ENCODE results near the gene GPR37L1.
A peak's percentile ranks its signal among the peaks of the same experiment; 100 is the strongest.
"Not testable (repeated sequence)": the region's sequence is repeated elsewhere in the genome, so short reads cannot be mapped to it uniquely, and the experiment has no call there.

Gene GPR37L1

DNA sequence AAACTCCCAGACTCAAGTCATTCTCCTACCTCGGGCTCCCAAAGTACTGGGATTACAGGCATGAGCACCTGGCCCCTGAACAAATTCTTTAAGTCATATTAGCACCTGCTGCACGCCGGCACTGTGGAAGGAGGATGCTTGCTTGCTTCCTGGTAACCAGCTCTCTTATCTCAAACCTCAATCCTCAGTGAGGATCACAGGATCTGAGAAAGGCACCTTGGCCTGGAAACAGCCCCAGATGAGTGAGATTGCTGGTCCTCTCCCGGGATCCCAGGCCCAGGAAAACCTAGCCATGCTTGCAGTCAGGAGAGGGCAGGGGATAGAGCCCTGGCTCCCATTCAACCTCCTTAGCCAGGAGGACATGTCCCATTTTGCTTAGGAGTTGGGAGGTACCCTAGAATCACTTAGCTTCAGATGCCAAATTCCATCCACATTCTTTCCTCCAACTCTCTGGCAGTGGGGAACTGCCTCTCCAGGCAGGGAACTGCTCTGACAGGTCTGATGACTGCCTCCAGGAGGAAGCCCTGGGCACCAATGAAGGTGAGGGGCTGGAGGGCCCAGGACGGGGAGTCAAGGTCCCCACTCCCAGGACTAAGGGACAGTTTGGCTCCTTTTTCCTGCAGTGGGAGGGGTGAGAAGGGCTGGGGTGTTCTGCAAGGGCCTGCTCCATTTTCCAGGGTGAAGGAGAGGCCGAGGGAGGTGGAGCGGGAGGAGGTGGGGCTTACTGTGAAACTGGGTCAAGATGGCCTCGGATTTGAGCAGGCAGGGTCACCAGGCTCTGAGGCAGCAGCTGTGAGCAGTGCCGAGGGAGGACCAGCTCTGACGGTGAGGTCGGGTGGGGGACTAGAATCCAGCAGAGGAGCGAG lies 9.5 kb downstream of the GPR37L1 start:
- DNase-seq (ENCODE audit: insufficient read length, low spot score) = no peak
- FAIRE-seq = no peak

DNA sequence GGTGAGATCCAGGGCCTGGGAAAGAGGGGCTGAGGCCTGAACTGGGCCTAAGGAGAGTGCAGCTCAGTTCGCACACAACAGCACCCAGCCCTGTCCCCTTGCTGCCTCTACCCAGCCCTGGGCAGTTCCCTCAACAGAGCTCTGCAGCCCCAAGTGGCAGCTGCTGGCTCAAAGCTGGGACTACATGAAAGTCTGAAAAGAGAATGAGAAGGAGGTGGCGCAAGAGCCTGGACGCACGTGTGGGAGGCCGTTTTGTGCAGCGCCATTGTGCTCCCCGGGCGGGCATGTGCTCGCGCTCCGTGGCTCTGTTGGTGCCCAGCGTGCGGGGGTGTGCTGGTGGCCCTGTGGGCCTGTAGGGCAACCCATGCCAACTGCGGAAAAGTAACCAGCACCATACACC lies 10.3 kb downstream of the GPR37L1 start:
- no peak for DNase-seq (ENCODE audit: insufficient read length, low spot score)
- FAIRE-seq = no peak

DNA sequence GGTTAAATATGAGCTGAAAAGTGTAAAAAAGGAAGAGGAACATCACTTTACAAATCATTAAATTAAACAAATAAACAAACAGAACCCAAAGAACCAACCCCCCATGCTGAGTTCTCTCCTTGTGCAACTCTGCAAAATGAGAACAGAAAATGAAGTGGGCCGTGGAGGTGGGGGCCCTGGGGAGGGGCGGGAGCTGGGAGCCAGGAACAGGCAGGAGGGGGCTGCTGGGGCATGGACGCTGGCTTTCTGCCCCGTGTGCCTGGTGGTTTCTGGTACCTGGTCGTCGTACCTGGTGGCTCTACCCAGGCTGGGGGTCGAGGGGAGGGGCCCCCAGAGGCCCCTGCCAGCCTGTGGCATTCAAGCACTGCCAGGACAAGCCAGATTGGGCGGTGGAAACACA lies 10.8 kb downstream of the GPR37L1 start:
- DNase-seq (ENCODE audit: insufficient read length, low spot score) (no peak), FAIRE-seq (no peak)

DNA sequence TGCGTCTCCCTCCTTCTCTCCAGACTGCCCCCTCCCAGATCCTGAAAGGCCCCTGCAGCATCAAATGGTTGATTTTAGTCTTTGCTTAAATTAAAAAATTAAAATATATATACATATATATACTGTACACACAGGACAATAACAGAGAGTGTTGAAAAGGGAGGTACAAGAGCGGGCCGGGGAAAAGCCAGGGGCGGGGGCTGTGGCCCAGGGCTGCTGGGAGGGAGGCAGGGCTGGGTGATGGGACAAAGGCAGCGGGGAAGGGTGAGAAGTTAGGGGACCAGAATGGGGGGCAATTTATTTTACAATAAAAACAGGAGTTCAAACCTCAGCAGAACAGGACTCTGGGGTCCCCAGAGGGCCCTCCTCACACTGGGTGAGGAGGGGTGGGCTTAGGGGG lies 11.3 kb downstream of the GPR37L1 start:
- FAIRE-seq = no peak
- DNase-seq (ENCODE audit: insufficient read length, low spot score) = no peak

DNA sequence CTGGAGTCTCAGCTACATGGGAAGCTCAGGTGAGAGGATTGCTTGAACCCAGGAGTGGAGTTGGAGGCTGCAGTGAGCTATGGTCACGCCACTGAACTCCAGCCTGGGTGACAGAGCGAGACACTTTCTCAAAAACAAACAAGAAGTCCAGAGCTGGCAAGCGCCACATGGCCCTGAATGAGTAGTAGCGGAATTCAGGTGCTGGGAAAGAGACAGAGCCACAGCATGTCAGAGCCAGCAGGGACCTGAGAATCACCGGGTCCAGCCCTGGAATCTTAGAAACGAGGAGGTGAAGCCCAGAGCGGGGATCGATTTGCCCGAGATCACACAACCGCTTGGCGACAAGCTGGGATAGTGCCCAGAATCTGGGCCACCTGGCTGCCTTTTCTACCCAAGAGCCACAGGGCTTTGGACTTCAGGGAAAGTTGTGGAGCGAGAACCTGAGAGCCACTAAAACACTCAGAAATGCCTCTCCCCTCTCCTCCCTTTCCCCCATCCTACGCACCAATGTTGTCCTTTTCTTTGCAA lies 12.0 kb downstream of the GPR37L1 start:
- FAIRE-seq = no peak
- DNase-seq (ENCODE audit: insufficient read length, low spot score) = no peak

DNA sequence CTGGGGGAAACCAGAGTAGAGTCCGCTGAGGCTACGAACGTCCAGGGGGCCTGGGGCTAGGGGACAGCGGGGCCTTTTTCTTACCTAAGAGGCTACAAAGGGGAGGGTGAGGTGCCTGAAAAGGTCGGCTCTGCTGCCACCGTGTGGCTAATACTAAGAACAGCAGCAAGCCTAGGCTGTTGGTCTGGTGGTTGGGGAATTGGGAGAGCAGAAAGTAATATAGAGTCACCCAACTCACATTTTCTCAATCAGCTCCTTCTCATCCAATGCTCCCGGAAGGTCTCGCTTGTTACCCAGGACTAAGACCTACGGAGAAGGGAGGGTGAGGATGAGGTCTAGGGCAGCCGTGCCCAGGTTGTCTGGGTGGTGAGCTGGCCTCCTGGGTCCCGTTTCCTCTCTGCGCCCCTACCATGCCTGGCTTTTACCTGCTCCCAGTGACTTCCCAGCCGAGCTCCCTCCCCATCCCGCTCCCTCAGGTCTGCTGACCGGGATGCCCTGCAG lies 12.6 kb downstream of the GPR37L1 start:
- FAIRE-seq = peak; percentile 90
- DNase-seq (ENCODE audit: insufficient read length, low spot score) = peak; percentile 91

DNA sequence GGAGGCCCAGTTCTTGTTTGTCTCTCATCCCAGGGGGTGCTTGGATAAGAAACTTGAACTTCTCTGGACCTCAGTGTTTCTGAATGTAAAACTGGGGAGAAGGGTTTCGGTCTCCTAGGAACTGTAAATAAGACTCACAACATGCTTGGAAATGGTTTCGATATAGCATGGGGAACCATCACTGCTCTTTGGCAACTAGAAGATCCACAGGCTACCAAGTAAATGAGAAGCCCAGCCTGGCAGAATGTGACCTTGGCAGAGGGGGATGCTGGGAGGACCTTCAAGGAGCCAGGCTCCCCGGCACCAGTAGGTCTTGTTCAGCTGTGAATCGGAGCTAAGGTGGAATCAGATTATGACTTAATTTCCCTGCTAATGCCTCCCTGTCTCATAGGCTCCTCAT lies 18.1 kb downstream of the GPR37L1 start:
- no peak for DNase-seq (ENCODE audit: insufficient read length, low spot score)
- FAIRE-seq = no peak

DNA sequence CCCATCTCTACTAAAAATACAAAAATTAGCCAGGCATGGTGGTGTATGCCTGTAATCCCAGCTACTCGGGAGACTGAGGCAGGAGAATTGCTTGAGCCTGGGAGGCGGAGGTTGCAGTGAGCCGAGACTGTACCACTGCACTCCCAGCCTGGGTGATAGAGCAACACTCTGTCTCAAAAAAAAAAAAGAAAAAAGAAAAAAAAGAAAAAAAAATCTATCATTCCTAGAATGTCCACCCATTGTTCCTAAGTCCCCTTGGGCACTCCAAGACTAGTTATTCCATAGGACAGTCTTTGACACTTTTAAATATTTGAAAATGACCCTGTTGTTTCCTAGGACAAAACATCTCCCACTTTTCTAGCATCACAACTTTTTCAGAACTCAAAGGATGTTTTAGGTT lies 18.8 kb downstream of the GPR37L1 start:
- not testable (repeated sequence) for FAIRE-seq

DNA sequence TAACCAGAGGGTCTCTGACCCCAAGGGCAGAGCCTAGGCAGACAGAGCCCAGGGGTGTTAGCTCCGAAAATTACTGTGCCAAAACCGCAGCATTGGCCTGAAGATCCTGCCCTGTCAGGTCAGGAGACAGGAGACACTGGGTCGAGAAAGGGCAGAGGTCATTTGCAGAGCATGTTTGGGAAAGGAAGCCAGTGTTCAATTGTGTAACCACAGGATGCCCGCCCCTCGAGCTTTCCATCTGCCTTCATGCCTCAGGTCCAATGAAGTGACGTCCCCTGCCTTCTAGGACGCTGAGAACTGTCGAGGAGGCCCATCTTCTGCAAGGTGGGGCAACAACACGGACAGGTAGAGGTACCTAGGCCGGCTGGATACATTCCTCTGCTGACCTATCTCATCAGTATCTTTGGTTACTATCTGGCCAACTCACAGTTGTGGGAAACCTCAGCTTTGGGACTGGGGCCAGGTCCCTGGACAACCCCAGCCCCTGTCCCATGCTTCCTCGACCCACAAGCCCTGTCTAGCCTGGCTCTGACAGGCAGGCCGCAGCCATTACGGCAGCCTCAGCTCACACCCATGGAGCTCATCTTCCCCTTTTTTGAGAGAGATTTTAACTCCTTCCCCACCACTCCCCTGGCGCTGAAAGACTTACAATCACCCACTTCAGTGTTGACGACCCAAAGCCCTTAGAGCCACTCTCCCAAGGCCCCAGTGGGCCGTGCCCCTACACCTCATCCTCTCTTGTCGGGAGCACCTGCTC lies 20.5 kb downstream of the GPR37L1 start:
- DNase-seq (ENCODE audit: insufficient read length, low spot score) (peak; percentile 56), FAIRE-seq (no peak)

More for the DNA sequence above, 18.8 kb downstream of the GPR37L1 start:
- DNase-seq (ENCODE audit: insufficient read length, low spot score) = not testable (repeated sequence)

DNA sequence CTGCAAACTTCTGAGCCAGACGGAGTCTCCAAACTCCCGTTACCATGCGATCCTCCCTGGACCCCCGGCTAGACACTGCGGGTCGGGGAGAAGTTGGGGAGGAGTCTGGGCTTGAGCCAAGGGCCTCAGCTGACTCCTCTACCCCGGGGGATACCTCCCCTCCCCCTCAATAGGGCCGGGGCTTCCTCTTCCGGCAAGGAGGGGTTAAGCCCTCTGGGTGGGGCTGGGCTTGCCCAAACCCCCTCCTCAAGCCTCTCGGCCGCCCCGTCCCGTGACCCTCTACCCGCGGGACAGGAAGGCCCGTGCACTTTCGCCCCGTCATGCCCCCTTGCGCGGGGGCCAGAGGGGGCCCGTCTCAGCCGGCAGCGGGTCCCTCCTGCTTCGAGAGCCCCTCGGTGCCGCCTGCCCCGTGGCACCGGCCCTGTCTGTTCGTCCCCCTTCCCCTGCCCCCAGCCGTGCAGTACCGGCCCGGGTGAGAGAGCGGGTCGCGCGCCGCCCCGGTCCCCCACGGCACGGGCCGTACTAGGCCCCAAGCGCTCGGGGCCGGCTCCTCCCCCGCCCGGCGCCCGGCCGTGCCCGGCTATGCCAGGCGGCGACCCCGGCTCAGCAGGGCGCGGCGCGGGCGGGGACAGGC lies 21.2 kb downstream of the GPR37L1 start:
- DNase-seq (ENCODE audit: insufficient read length, low spot score) (peak; percentile 63), FAIRE-seq (no peak)

DNA sequence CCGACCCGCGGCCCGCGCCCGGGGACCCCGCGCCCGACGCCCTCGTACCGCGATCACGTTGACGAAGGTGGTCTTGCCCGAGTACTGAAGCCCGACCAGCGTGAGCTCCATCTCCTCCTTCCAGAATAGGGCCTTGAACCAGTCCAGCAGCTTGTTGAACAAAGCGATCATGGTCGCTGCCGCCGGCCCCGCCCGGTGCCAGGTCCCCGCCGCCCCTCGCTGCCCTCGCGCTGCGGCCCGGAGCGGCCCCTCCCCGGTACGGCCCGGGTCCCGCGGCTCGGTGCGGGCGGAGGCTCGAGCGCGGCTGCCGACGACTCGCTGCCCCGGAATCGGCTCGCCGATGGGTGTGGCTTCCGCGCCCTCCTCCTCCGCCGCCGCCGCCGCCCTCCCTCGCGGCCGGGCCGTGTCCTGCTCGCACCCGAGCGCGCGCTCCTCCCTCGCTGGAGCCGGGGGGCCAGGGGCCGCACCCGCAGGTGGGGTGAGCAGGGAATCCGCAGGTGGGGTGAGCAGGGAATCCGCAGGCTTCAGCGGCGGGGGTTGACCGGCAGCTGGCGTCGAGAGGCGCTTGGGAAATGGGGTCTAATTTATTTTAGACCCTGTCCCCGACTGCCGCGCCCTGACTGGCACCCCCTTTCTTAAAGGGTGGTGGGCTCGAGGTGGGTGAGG lies 21.8 kb downstream of the GPR37L1 start, which contains the start of gene ARL8A:
TSS of gene ARL8A (minus strand) at position 336 of the 666 bp plus-strand sequence. CDS start at position 171, 165 bp downstream.
- no peak for FAIRE-seq
- peak; percentile 84 for DNase-seq (ENCODE audit: insufficient read length, low spot score)

DNA sequence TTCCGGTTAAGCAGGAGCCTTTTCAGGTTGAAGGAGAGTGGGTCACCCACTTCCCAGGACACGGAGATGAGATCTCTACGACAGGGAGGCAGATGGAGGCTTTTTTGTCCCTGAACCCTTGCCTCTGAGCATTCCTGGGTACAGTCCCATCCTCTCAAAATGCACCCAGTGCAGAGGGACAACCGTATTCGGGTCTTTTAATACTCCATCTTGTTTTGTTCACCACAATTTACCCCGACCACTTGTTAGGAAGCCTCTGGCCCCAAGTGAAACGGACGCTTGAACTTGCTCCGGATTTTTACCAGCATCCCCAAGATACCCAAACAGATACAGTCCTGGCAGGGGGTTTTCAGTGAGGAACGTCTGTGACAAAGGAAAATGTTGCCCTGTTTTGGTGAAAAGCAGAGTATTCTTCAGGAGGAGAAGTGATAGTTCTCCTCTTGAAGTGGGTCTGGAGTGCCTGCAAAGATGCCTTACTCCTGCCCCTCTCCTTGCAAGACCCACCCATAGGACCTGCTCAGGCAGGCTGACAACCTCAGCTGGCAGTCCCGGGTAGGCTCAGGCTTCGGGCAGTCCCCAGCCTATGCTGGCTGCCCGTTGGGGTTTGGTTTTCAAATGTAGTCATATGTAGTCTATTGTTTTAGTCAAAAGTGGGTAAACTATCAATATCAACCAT lies 22.5 kb downstream of the GPR37L1 start:
- FAIRE-seq (no peak), DNase-seq (ENCODE audit: insufficient read length, low spot score) (peak; percentile 43)

DNA sequence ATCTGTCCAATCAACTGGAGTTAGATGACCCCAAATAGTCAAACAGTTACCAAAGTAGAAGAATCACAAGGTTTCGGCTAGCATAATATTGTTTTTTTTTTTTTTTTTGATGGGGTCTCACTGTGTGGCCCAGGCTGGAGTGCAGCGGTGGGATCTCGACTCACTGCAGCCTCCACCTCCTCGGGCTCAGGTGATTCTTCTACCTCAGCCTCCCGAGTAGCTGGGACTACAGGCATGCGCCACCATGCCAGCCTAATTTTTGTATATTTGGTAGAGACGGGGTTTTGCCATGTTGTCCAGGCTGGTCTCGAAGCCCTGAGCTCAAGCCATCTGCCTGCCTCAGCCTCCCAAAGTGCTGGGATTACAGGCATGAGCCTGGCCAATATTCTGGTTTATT lies 23.0 kb downstream of the GPR37L1 start:
- DNase-seq (ENCODE audit: insufficient read length, low spot score) = not testable (repeated sequence)

DNA sequence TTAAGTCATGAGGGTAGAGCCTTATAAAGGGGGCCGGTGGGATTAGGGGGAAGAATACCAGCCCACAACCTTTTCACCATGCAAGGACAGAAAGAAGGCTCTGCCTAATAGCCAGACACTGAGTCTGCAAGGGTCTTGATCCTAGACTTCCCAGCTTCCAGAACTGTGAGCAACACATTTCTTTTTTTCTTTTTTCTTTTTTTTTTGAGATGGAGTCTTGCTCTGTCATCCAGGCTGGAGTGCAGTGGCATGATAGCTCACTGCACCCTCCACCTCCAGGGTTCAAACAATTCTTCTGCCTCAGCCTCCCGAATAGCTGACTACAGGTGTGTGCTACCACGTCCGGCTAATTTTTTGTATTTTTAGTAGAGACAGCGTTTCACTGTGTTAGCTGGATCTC lies 23.6 kb downstream of the GPR37L1 start:
- no peak for DNase-seq (ENCODE audit: insufficient read length, low spot score)
- no peak for FAIRE-seq

More for the DNA sequence above, 23.0 kb downstream of the GPR37L1 start:
- FAIRE-seq = not testable (repeated sequence)

DNA sequence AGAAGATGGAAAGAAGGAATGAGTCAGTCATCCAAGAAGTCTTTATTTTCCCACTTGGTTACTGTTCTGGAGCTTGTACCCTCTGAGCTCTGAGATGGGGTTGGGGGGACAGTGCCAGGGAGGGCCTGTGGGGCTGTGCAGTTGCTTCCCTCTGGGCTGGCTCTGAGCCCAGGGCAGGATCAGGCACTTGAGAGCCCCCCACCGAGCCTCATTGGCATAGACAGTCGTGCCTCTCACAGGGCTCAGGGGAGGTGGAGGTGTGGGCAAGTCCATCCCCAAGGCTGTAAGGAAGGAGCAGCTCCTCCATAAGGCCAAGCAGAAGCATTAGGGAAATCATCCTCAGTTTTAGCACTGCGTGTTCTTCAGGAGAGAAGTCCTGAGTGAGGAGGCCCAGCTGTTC lies 24.3 kb downstream of the GPR37L1 start:
- no peak for FAIRE-seq
- DNase-seq (ENCODE audit: insufficient read length, low spot score) = no peak

DNA sequence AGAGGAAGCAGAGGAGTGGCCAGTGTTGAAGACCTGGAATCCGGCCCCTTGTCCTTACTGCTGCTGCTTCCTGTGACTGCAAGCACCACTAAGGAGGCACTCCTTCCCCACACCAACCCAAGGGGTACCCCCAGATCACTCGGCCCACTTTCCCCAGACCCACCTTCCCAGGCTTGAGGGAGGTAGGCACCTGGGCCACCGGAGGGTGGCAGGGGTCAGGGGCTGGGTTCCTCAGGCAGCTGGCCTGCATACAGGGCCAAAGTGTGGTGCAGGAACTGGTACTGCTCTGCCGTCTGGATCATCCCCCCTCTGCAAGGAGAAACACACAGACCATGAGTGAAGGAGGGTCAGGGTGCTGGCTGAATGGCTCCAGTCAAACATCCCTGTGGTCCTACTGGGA lies 25.7 kb downstream of the GPR37L1 start:
- FAIRE-seq (no peak), DNase-seq (ENCODE audit: insufficient read length, low spot score) (no peak)

DNA sequence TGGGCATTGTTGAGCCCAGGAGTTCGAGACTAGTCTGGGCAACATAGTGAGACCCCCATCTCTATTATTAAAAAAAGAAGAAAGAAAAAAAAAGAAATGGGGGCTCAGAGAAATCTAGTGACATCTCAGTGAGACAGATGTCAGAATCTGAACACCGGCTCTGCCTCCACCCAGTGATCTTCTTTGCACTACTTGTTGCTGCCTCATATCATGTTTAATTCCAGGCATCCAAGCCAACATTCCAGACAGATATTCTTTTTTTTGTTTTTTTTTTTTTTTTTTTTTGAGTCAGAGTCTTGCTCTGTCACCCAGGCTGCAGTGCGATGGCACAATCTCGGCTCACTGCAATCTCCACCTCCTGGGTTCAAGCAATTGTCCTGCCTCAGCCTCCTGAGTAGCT lies 26.8 kb downstream of the GPR37L1 start:
- FAIRE-seq = no peak
- DNase-seq (ENCODE audit: insufficient read length, low spot score) = no peak

DNA sequence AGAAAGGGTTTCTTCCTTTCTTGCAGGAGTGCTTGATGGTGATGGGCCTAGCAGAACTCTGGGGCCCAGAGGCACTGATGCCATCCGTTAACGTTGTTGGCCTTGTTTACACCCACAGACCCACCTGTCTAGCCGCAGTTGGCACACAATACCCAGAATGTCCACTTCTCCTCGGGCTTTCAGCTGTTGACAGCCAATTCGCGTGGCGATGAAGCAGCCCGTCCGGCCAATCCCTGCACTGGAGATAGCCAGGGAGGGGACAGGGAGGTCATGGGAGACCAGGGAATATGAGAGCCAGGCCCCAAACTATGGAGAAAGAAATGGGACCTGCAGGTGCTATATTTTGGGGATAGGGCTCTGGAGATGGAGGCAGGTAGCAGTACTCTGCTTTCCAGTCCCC lies 27.5 kb downstream of the GPR37L1 start:
- DNase-seq (ENCODE audit: insufficient read length, low spot score) (no peak), FAIRE-seq (no peak)

DNA sequence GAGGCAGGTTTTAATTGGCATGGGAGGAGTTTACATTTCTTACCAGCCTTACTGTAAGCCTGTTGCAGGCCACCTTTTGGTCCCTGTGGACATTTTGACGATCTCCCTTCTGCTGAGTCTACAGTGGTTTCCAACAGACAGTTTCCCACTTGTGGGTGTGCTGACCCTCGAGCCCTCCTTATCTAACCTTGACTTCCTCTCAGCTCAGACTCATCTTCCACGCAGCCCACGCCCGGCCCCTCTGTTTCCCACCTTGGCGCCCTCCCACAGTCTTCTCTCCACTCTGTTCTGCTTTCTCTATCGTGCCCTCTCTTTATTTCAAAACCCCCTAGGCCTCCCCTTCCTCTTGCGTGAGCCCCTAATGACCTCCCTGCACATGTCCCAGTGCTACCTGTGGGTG lies 27.9 kb downstream of the GPR37L1 start:
- DNase-seq (ENCODE audit: insufficient read length, low spot score) (no peak), FAIRE-seq (no peak)

DNA sequence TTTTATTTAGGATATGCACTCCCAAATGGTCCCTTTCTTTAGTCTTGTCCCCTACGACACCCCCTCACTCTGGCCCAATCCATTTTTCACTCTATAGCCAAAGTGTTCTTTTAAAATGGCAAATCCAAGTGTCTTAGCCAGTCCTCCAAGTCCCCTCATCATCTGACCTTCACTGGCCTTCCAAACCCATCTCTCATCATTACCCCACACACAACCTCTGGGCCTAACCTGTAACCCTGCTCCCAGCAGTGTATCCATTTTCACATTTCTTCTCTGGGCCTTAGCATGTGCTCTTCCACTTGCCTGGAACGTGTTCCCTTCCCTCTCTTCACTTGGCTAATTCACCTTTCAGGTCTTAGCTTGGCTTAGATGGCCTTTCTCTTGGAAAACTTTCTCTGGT lies 28.3 kb downstream of the GPR37L1 start:
- DNase-seq (ENCODE audit: insufficient read length, low spot score) = no peak
- no peak for FAIRE-seq

Data from GM19239 (cell line).